ENCODE data around the gene PCNX2. TPM values are rescaled to one million over a fixed set of nuclear protein-coding genes. Genes with fewer than 3 reads are reported as not detected.

PCNX2 gene
- total and polyA plus RNA-seq, 2 of the 8 experiments (the other 6 are each of a cell fraction or from before 2014, with no cell fraction given), result 46.1 to 57.6 TPM

DNA sequence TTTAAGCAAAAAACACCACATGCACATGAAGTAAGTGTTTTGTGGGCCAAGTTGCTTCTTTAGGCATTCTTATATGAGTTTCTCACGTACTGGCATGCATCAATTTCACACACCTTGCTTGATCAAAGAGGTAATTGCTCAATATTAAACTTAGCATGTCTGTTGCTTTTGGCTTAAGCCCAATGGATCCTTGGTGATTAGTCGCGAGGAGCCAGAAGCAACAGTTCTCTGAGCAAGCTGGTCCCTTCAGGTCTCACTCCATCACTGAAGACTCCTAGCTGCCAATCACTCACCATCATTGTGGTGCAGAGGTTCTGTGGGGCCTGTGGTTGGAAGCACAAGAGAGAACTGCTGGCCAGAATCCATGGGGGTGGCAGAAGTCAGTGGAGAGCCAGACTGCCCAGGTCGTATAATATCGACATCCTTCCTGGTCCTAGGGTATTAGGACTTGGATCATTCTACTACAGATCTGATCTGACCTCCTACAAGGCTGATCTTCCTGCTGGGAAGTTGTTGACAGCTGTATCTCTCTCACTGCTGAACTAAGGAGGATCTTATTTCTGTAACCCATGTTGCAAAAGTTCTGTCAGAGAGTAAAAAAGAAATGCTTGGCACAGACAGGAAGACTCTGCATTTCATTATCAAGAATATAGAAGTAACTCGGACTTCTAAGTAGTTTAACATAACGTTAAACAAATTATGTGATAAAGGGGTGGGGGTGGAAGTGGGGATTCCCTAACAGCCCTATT is 204.6 kb downstream of the PCNX2 start:
- no peak overlapping the region for H2BK5ac ChIP-seq (ENCODE audit: low read depth, low read length)
- no peak overlapping the region for H2BK12ac ChIP-seq (ENCODE audit: low read depth, low read length)
- no peak overlapping the region for H2BK15ac ChIP-seq (ENCODE audit: low read length)
- H2BK20ac ChIP-seq (ENCODE audit: low read length), result no peak overlapping the region
- no peak for DNase-seq (ENCODE audit: low read depth in 1 of 2, low spot score in 2 of 2)
- no peak overlapping the region for H3K9ac ChIP-seq (replicated peaks in 1 of 4; ENCODE audit: extremely low read depth in 1 of 4, low read depth in 3 of 4, low read length in 3 of 4)
- no peak overlapping the region for H3K4me2 ChIP-seq (ENCODE audit: insufficient read depth in 1 of 2, low read depth in 2 of 2, low read length in 2 of 2)
- H3K23ac ChIP-seq (ENCODE audit: insufficient read length), result no peak overlapping the region
- H3K18ac ChIP-seq (ENCODE audit: extremely low read depth, low read length), result no peak overlapping the region
- H3K79me2 ChIP-seq (ENCODE audit: control insufficient read depth in 1 of 2, insufficient read depth in 2 of 2, low read length in 2 of 2), result no peaks in the 10 kb centered on the region
- no peak overlapping the region for H3K56ac ChIP-seq (replicated peaks; ENCODE audit: insufficient read length, low read depth, low read length)
- H3K36me3 ChIP-seq (ENCODE audit: control insufficient read depth in 2 of 4, insufficient read depth in 4 of 4, low read length in 3 of 4), result peaks cover 0 to 10% (median 6%) of the 10 kb centered on the region in 4 experiments; a peak in 6 of 8 replicates
- 87% methylated on average over 7 of the region's 7 CpGs; no CpG with 5 or more reads in 1 of the 2 experiments for WGBS, 2 experiments (ENCODE audit: extremely low coverage in 1 of 2, insufficient coverage in 1 of 2, insufficient read length in 1 of 2, insufficient replicate concordance in 2 of 2, low coverage in 1 of 2, low lambda C conversion rate in 2 of 2, missing lambda C conversion rate in 1 of 2)
- no peaks in the 10 kb centered on the region for H3K27me3 ChIP-seq (replicated peaks in 1 of 4; ENCODE audit: control insufficient read depth in 3 of 4, extremely low read depth in 1 of 4, insufficient read depth in 3 of 4, low read length in 3 of 4)
- ChIA-PET POLR2A (ENCODE audit: partially characterized antibody) (no interaction called here), CTCF (ENCODE audit: partially characterized antibody) (interaction anchor here (0.7 to 1.0 kb wide), 2 partner anchors 9 to 11 kb away, joined by 3 read pairs; no protein-coding TSS in a partner anchor)
- no peak overlapping the region for H3K14ac ChIP-seq (ENCODE audit: insufficient read length)
- no peak overlapping the region for H4K5ac ChIP-seq (ENCODE audit: insufficient read length, low read depth, low read length)
- no peak overlapping the region for H3K27ac ChIP-seq (ENCODE audit: low read depth, low read length)
- no peak overlapping the region for H3K4ac ChIP-seq (replicated peaks; ENCODE audit: insufficient read length, low read depth, low read length)
- H2BK120ac ChIP-seq (replicated peaks; ENCODE audit: low read depth, low read length), result no peak overlapping the region
- H3K4me3 ChIP-seq (ENCODE audit: extremely low read depth in 1 of 4, insufficient read depth in 2 of 4, low read depth in 3 of 4, low read length in 4 of 4), result no peak overlapping the region
- H3K79me1 ChIP-seq (ENCODE audit: low read depth, low read length), result no peaks in the 10 kb centered on the region; the same call in 1 of the 2 replicates
- no peaks in the 10 kb centered on the region for H3K9me3 ChIP-seq (ENCODE audit: insufficient read depth in 2 of 2, low read depth in 1 of 2, low read length in 1 of 2)
- no peak overlapping the region for H4K91ac ChIP-seq (replicated peaks; ENCODE audit: insufficient read length, low read length)
- H4K20me1 ChIP-seq (replicated peaks in 1 of 2; ENCODE audit: control insufficient read depth in 1 of 2, insufficient read depth in 2 of 2, low read length in 2 of 2), result no peaks in the 10 kb centered on the region
- peaks cover 0 to 4% (median 0%) of the 10 kb centered on the region in 4 experiments; a peak in 2 of 7 replicates for H3K4me1 ChIP-seq (replicated peaks in 1 of 4; ENCODE audit: control insufficient read depth in 3 of 4, insufficient read depth in 4 of 4, low read length in 3 of 4)
- no peak overlapping the region for H2AK5ac ChIP-seq (ENCODE audit: low read depth, low read length)
- H3K23me2 ChIP-seq (ENCODE audit: low read depth, low read length), result no peaks in the 10 kb centered on the region
- FAIRE-seq, result no peak
- H2AFZ ChIP-seq (ENCODE audit: low read length), result no peak overlapping the region
- H4K8ac ChIP-seq (ENCODE audit: extremely low read depth, insufficient read depth, low read length), result no peak overlapping the region
- no peak for TF ChIP-seq EP300 (IDR thresholded peaks at IDR 0.05; ENCODE audit: borderline replicate concordance in 1 of 2, low read depth in 2 of 2, low read length in 2 of 2)
- TF ChIP-seq SAP30 (IDR thresholded peaks at IDR 0.05; ENCODE audit: insufficient read depth, insufficient replicate concordance, low read length), result no peak
- no peak for TF ChIP-seq YY1 (IDR thresholded peaks at IDR 0.05; ENCODE audit: low read depth, low read length)
- TF ChIP-seq NRF1 (IDR thresholded peaks at IDR 0.05; ENCODE audit: low read depth, low read length), result no peak
- no peak for TF ChIP-seq CBX8 (IDR thresholded peaks at IDR 0.05; ENCODE audit: borderline replicate concordance, low read depth, low read length)
- TF ChIP-seq KDM5A (IDR thresholded peaks at IDR 0.05; ENCODE audit: low read length), result no peak
- no peak for TF ChIP-seq JUND (IDR thresholded peaks at IDR 0.05; ENCODE audit: low read length)
- no peak for TF ChIP-seq RAD21 (IDR thresholded peaks at IDR 0.05 in 1 of 2, conservative IDR thresholded peaks at IDR 0.05 in 1 of 2; ENCODE audit: low read depth in 2 of 2, low read length in 2 of 2)
- no peak for TF ChIP-seq HDAC2 (IDR thresholded peaks at IDR 0.05; ENCODE audit: borderline replicate concordance in 1 of 2, low read depth in 2 of 2, low read length in 2 of 2)
